BJ (cell line): ENCODE measurements around the gene DPP6. TPM values are rescaled to one million over a fixed set of nuclear protein-coding genes. Genes with fewer than 3 reads are reported as not detected.

Source experiments
- CTCF ChIA-PET: fragments of 350-600 bp; formaldehyde crosslinking; extraction: SDS; loops from one replicate; lab custom pipeline; 2021; ENCODE audit warnings: antibody characterized with exemption, inconsistent platforms; lab: Yijun Ruan, JAX
- POLR2A ChIA-PET: fragments of 300-600 bp; sonication (Branson Sonifier 250); formaldehyde crosslinking; extraction: SDS; loops from one replicate; lab custom pipeline; 2021; ENCODE audit warnings: antibody characterized with exemption; lab: Charles Lee
- DNase-seq: peaks from one replicate; pipeline ENCODE4 v3.0.0-alpha.2; 2011; ENCODE audit warnings: low read depth
- H3K27me3 ChIP-seq: 2 replicates; pipeline ENCODE4 v1.6.0; 2011; ENCODE audit warnings: low read length; ENCODE audit not compliant: control insufficient read depth, insufficient read depth
- H3K36me3 ChIP-seq: 2 replicates; pipeline ENCODE4 v1.5.1; 2011; ENCODE audit warnings: low read length; ENCODE audit not compliant: control insufficient read depth, insufficient read depth
- H3K4me3 ChIP-seq: 2 replicates; pipeline ENCODE4 v1.5.1; 2011; ENCODE audit warnings: low read depth, mild to moderate bottlenecking, control low read depth, low read length
- polyA plus RNA-seq: library from polyadenylated mRNA; depleted of rRNA; stranded (reverse); fragments of >200 nt; gene quantifications from 2 replicates; pipeline ENCODE4 v1.2.3, GENCODE V29; 2011
- TF ChIP-seq, protein P1 (sequence below): IDR thresholded peaks from 2 replicates; pipeline ENCODE4 v1.5.1; 2011; ENCODE audit warnings: low read depth, mild to moderate bottlenecking, control low read depth, inconsistent platforms, low read length, moderate library complexity; ENCODE audit not compliant: insufficient read depth

DPP6 gene
- polyA plus RNA-seq, 1 experiment: not detected

DNA sequence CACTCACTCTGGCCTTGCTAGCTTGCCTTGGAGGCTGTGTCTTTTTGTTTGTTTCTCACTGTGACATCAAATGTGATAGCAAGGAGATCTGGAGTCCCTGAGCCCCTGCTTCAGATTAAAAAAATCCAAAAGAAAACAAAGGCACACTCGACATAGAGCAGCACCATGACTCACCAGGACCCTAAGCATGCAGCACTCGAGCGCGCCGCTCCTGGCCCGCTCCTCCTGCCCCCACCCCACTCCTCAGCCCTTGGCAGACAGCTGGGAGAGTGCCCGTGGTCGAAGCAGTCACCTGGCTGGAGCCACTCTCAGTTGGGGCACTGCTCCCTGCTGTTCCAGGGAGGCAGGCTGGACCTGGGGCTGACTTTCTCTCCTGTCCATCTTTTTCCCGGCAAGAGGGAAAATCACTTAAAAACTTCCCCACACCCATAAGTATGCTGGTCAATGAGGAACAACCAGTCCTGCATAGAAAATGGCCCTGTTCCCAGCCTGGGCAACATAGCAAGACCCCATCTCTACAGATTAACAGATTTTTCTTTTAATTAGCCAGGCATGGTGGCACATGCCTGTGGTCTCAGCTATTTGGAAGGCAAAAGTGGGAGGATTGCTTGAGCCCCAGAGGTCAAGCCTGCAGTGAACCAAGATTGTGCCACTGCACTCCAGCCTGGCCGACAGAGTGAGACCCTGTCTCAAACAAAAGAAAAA, 822.4 kb downstream of the DPP6 start:
- no peak for DNase-seq
- Histone ChIP-seq H3K4me3 (no peak overlapping the region), H3K27me3 (no peaks in the 10 kb centered on the region), H3K36me3 (no peaks in the 10 kb centered on the region)
- CTCF ChIA-PET: no interaction called here
- POLR2A ChIA-PET: no interaction called here
- TF ChIP-seq, protein P1, sequence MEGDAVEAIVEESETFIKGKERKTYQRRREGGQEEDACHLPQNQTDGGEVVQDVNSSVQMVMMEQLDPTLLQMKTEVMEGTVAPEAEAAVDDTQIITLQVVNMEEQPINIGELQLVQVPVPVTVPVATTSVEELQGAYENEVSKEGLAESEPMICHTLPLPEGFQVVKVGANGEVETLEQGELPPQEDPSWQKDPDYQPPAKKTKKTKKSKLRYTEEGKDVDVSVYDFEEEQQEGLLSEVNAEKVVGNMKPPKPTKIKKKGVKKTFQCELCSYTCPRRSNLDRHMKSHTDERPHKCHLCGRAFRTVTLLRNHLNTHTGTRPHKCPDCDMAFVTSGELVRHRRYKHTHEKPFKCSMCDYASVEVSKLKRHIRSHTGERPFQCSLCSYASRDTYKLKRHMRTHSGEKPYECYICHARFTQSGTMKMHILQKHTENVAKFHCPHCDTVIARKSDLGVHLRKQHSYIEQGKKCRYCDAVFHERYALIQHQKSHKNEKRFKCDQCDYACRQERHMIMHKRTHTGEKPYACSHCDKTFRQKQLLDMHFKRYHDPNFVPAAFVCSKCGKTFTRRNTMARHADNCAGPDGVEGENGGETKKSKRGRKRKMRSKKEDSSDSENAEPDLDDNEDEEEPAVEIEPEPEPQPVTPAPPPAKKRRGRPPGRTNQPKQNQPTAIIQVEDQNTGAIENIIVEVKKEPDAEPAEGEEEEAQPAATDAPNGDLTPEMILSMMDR: no peak

DNA sequence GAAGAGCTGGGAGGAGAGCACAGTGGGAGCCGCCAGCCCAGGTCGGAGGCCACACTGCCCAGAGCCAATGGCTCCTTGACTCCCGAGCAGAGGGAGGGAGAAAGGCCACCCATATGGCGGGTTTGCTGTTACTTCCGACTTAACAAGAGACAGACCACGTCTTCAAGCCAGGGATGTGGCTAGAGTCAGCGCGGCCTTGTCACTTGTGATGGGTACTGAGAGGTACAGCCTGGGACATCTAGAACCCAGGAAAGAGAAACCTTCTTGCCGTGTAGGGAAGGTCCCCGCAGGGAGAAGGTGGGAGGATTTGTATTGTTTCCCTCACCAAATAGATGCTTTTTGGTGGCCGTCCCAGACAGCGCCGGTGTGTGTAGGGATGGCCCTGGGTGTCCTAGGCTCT, 823.1 kb downstream of the DPP6 start:
- POLR2A ChIA-PET: no interaction called here

DNA sequence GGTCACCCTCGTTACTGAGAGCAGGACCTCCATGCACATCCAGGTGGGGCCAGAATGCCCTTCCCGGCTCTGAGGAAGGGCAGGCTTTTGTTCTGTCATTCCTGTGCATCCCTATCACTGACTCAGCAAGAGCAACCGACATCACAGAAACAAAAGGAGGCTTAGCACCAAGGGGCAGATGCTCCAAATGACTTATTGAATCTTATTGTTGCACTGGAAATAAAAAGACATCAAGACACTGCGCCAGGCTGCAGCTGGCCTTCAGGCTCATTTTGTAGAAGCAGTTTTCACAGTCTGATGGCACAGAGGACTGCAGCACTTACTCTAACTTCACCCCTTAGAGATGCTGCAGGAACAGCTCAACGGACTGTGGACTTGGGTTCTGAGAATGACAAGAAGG, 824.3 kb downstream of the DPP6 start:
- CTCF ChIA-PET: no interaction called here
- TF ChIP-seq, protein P1: no peak

More for the DNA sequence above, 823.1 kb downstream of the DPP6 start:
- Histone ChIP-seq H3K36me3 (no peaks in the 10 kb centered on the region), H3K4me3 (no peak overlapping the region), H3K27me3 (no peaks in the 10 kb centered on the region)
- CTCF ChIA-PET: no interaction called here
- no peak for DNase-seq
- TF ChIP-seq, protein P1: no peak

DNA sequence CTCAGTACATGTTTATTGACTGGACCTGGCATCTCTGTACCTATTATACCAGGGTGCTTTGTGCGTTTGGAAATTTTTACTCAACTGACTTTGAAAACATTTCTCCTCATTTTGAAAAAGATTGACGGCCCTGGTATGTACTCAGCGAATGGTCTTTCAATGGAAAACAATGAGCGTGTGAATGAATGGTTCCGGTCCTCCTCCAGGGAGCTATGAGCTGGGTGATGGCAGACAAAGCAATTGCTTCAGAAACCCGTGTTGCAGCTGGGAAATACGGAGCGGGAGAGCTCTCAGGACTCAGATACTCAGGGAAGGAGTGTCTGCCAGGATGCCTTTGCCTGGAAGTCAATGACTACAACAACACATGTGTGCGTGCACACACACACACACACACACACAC, 824.8 kb downstream of the DPP6 start:
- TF ChIP-seq, protein P1: no peak
- H3K27me3 ChIP-seq: no peaks in the 10 kb centered on the region
- no peak overlapping the region for H3K4me3 ChIP-seq
- no peak for DNase-seq
- CTCF ChIA-PET: no interaction called here
- H3K36me3 ChIP-seq: no peaks in the 10 kb centered on the region
- POLR2A ChIA-PET: no interaction called here

More for the DNA sequence above, 824.3 kb downstream of the DPP6 start:
- POLR2A ChIA-PET: no interaction called here
- no peak for DNase-seq
- Histone ChIP-seq H3K4me3 (no peak overlapping the region), H3K27me3 (no peaks in the 10 kb centered on the region), H3K36me3 (no peaks in the 10 kb centered on the region)

GRCh38 chr7:154879629-154880028, 827.4 kb downstream of the DPP6 start:
- TF ChIP-seq, protein P1: no peak
- CTCF ChIA-PET: no interaction called here
- Histone ChIP-seq H3K4me3 (no peak overlapping the region), H3K27me3 (no peaks in the 10 kb centered on the region), H3K36me3 (no peaks in the 10 kb centered on the region)
- no peak for DNase-seq
- POLR2A ChIA-PET: no interaction called here
